ENCODE data around the gene LDHAL6B.

Gene LDHAL6B

DNA sequence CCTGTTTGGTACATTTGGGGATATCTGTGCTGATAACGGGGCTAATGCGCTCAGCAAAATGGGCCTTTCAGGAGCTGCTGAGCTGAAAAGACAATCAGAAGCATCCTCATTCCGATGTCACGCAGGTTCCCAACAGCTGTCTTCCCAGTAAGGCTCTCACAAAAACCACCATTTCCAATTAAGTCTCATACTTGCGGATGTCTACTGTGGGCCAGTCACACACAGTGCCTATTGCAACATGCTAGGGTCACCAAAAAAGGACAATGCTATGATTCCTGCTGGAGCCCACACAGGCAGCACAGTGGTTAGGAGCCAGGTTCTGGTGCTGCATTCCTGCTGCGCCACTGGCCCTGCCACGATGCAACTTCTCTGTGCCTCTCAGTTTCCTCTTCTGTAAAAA, 16.4 kb upstream of the LDHAL6B start:
- CTCF ChIA-PET = no interaction called here
- DNase-seq = no peak
- no peaks in the 10 kb centered on the region for H3K9me3 Mint-ChIP-seq
- no peak overlapping the region for H3K27ac Mint-ChIP-seq
- no peak overlapping the region for H3K4me3 Mint-ChIP-seq
- H3K27me3 Mint-ChIP-seq = peaks cover 10% of the 10 kb centered on the region
- peaks cover 6% of the 10 kb centered on the region for H3K36me3 Mint-ChIP-seq
- no peaks in the 10 kb centered on the region for H3K4me1 Mint-ChIP-seq

DNA sequence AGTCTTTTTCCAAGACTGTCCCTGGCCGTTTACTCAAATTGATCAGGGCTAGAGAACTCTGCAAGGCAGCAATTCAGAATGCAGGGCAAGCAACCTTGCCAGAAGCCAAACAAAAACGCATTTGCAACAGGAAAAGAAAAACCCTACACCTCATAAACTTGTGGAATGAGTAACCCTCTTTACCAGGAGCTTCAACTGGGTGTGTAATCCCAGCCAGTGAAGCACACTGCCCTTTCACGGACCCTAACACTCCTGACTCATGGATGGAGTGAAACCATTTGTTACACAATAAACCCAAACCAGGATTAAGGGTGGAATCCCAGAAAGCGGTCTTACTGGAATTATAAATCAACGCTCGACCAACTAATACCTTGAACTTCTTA, 14.8 kb upstream of the LDHAL6B start:
- CTCF ChIA-PET = no interaction called here
- no peak overlapping the region for H3K27ac Mint-ChIP-seq
- no peak for DNase-seq
- H3K9me3 Mint-ChIP-seq = no peaks in the 10 kb centered on the region
- H3K4me1 Mint-ChIP-seq = no peaks in the 10 kb centered on the region
- H3K4me3 Mint-ChIP-seq = no peak overlapping the region
- H3K36me3 Mint-ChIP-seq = peaks cover 6% of the 10 kb centered on the region
- peaks cover 10% of the 10 kb centered on the region for H3K27me3 Mint-ChIP-seq

DNA sequence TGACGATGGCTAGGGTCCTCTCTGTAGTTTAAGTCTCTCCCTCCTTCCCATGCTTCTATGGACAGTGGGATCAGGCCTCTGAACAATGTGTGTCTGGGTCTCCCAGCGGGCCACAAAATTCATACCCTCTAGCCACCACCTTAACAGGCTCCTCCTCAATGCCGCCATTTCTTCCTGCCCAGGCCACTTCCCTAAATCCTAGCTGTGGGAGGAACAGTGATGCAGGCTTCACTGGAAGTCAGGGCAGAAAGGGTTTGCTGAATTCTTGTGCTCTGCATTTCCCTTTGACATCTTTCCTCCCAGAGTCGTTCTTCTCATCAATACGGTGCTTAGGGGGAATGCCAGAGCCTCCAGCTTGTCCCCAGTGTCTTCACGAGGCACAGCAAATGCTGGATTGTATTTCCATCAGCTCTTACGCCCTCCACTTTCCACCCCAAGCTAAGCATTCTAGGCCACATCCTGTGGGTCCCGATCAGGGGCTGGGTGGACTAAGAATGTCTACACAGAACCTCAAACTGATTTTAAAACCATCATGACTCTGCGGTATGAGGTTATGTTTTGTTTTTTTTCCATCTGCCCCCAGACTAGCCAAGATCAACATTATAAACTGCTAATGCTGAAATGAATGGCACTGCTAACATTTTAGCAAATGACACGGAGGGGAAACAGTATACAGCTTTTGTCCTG, 11.9 kb upstream of the LDHAL6B start:
- no peak for DNase-seq
- H3K36me3 Mint-ChIP-seq = peaks cover 6% of the 10 kb centered on the region
- H3K27me3 Mint-ChIP-seq = peaks cover 2% of the 10 kb centered on the region
- H3K4me1 Mint-ChIP-seq = no peaks in the 10 kb centered on the region
- no peak overlapping the region for H3K27ac Mint-ChIP-seq
- H3K9me3 Mint-ChIP-seq = no peaks in the 10 kb centered on the region
- no peak overlapping the region for H3K4me3 Mint-ChIP-seq
- CTCF ChIA-PET = no interaction called here

DNA sequence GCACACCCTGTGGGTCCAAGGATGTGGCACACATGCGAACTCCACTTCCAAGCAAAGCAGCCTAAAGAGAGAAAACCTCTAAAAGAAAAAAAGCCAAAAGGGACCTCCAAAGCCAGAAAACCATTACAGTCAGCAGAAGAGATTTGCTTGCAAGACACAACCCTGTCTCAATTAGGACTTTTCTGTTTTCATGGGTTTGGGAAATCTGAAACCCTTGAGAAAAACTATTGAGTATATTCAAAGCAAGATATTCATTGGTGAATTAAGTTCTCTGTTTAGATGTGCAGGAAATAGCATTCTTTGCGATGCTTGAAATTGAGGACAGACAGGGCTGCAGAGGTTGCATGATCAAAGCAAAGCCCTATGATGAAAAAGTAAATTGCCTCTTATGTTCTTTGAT, 10.2 kb upstream of the LDHAL6B start:
- H3K4me3 Mint-ChIP-seq = no peak overlapping the region
- H3K4me1 Mint-ChIP-seq = no peaks in the 10 kb centered on the region
- CTCF ChIA-PET = no interaction called here
- H3K27ac Mint-ChIP-seq = no peak overlapping the region
- H3K36me3 Mint-ChIP-seq = peaks cover 6% of the 10 kb centered on the region
- no peaks in the 10 kb centered on the region for H3K9me3 Mint-ChIP-seq
- H3K27me3 Mint-ChIP-seq = no peaks in the 10 kb centered on the region
- DNase-seq = no peak

DNA sequence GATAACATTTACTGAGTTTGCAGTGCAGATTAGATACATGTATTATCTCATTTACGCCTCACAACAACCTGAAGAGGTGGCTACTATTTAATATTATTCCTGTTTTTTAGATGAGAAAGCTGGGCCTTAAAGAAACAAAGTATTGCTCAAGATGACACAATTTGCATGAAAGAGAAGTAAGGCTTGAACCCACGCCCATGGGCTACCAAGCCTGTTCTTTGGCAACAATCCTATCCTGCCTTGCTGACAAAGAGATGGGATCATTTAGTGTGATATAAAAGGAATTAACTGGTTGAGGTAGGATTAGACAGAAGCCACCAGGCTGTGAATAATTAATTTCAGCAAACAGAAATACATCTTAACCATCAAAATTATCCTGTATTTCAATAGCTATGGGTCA, 9.2 kb upstream of the LDHAL6B start:
- H3K4me1 Mint-ChIP-seq = no peaks in the 10 kb centered on the region
- no peaks in the 10 kb centered on the region for H3K27me3 Mint-ChIP-seq
- CTCF ChIA-PET = no interaction called here
- H3K9me3 Mint-ChIP-seq = no peaks in the 10 kb centered on the region
- H3K27ac Mint-ChIP-seq = no peak overlapping the region
- H3K4me3 Mint-ChIP-seq = no peak overlapping the region
- H3K36me3 Mint-ChIP-seq = peaks cover 6% of the 10 kb centered on the region
- no peak for DNase-seq

DNA sequence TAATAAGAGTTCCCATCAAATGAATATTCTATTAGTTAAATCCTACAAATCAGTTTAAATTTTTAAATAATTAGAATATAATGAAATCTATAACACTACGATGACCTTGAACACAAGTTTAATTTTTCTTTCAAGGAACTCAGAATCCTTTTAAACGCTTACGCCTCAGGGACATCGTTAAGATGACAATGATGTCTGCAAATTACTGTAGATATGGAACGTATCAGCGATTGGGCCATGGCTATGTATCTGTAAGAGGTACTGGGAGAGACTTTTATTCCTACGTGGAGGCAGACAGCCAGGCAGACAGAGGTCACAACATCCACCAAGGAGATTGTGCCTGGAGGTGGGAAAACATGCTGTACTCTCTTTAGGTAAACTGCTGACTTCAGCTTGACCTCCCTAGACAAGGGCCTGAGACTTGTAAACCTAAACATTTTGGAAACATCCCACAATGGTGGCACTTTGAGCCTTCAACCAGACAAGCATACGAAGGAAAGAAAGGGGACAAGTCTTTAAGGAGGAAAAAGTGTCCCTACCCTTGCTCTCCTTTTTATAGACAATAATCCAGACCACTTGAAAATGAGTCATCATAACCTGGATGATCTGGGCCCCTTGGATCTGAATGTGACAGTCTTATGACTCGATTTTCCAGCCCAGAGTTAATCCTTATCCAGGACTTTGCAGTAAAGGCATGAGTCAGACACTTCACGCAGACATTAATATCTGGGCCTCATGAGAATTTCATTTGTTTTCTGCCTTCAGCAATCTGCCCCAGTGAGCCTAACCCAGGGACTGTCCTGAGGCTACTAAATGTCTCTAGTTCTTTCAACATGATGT, 6.8 kb upstream of the LDHAL6B start:
- Mint-ChIP-seq H3K36me3 (peaks cover 3% of the 10 kb centered on the region), H3K4me3 (no peak overlapping the region), H3K27me3 (no peaks in the 10 kb centered on the region), H3K9me3 (no peaks in the 10 kb centered on the region), H3K27ac (no peak overlapping the region), H3K4me1 (no peaks in the 10 kb centered on the region)
- CTCF ChIA-PET = no interaction called here
- DNase-seq = no peak

DNA sequence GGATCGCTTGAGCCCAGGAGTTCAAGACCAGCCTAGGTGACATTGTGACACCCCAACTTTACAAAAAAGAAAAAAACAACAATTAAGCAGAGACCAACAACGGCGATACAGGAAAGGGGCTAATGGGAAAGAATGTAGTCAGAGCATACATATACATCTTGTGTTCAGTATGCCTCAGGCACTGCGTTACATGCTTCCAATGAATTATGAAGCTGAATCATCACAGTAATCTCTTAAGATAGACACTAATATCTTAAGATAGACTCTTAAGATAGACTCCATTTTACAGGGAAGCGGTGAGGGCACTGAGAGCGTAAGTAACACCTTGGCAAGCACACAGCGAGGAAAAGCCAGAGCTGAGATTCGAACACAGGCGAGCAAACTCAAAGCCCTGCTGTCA, 6.1 kb upstream of the LDHAL6B start:
- Mint-ChIP-seq H3K36me3 (peaks cover 3% of the 10 kb centered on the region), H3K4me3 (no peak overlapping the region), H3K27me3 (no peaks in the 10 kb centered on the region), H3K27ac (no peak overlapping the region), H3K9me3 (no peaks in the 10 kb centered on the region), H3K4me1 (no peaks in the 10 kb centered on the region)
- CTCF ChIA-PET = no interaction called here
- no peak for DNase-seq

DNA sequence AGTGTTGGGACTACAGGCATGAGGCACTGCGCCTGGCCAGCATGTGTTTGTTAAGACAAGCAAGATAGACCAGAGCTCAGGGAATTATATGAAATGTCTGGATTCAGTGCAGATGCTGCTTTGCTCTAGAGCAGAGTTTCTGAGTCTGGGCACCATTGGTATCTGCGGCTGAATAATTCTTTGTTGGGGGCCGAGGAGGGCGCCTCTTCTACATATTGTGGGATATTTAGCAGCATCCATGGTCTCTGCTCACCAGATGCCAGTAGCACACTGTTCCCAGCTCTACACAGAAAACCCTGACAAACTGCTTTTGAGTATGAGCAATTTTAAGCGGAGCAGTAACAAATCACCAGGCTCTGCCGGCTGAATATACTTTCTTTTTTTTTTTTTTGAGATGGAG, 3.6 kb upstream of the LDHAL6B start:
- peaks cover 3% of the 10 kb centered on the region for H3K36me3 Mint-ChIP-seq
- no peak overlapping the region for H3K4me3 Mint-ChIP-seq
- no peaks in the 10 kb centered on the region for H3K4me1 Mint-ChIP-seq
- H3K9me3 Mint-ChIP-seq = no peaks in the 10 kb centered on the region
- no peak overlapping the region for H3K27ac Mint-ChIP-seq
- CTCF ChIA-PET = no interaction called here
- no peaks in the 10 kb centered on the region for H3K27me3 Mint-ChIP-seq
- DNase-seq = no peak

DNA sequence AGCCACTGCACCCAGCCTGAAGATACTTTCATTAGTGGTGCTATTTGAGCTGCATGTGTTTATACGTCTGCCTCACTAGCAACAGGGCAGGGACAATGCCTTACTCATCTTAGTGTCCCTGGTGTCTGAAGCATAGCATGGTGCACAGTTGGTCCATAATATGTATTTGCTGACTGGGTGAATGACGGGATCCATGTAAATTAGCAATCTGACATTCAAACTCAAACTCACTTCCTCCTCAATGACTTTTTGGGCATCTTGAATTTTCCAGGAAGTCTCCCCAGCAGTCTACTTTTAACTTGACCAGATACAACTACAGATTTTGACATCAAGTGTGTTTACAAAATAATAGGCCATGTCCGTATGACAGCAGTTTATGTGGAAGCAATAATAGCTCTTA, 3.0 kb upstream of the LDHAL6B start:
- no peaks in the 10 kb centered on the region for H3K4me1 Mint-ChIP-seq
- H3K36me3 Mint-ChIP-seq = peaks cover 4% of the 10 kb centered on the region
- DNase-seq = no peak
- H3K27ac Mint-ChIP-seq = no peak overlapping the region
- no peaks in the 10 kb centered on the region for H3K9me3 Mint-ChIP-seq
- H3K4me3 Mint-ChIP-seq = no peak overlapping the region
- H3K27me3 Mint-ChIP-seq = no peaks in the 10 kb centered on the region
- CTCF ChIA-PET = no interaction called here

DNA sequence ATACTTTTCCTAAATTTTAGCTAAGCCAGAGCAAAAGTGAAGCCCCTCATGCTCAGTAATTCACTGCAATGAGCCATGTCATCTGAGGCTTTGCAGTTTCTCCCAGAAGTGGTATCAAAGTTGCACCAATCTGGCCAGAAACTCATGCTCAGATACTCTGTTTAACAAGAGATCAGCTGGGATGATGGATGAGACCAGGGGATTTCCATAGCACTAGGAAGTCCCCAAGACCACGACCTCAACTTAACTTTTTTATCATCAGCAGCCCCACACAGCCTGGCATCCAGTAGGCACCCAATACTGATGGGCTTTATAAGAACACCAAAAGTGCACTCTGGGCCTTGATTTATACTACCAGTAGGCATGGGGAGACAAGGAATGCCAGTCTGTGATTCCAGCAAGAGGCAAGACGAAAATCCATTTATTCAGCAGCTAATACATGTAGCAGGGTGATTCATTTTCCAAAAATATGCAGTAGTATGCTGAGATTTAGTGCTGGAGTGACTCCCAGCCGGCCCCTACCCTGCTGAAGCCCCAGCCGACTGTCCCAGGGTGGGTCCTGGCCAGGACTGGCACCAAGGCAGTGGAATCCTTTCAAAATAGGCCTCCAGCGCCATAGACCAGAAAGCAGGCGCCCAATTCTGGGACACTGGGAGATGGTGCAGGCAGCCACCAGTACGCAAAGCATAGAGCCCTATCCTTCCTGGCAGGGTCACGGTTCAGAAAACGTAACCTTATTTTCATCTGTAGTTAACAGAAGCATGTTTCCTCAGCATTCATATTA, 612 bp upstream of the LDHAL6B start:
- no peak for DNase-seq
- H3K27me3 Mint-ChIP-seq = no peaks in the 10 kb centered on the region

DNA sequence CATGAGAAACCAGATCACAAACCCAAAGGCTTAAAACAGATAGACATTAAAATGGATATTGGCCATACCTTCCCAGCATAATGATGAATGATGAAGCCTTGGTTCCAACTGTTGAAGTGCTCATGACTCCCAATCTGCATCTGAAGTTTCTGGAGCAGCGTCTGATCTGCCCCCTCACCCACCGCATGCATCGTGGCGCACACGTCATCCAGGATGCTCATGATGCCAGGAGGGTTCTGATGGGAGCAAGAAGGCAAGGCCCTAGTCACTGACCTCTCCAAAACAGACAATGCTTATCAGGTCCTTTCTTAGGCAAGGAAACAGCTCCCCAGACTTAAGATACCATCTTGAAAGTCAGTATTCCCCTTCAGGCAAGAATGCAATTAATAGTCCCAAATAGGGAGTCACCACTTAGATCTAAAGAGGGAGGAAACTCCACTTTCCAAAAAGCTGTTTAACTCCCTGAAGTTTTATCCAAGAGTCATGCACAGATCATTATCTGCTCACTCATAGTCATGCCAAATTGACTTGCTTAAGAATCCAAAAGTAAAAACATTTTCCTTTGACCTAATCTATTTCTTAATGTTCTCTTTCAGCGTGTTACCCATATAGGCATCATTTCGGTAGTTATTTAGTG, 2.1 kb downstream of the LDHAL6B start:
- Mint-ChIP-seq H3K27ac (no peak overlapping the region), H3K27me3 (no peaks in the 10 kb centered on the region), H3K9me3 (no peaks in the 10 kb centered on the region), H3K4me3 (no peak overlapping the region), H3K36me3 (peaks cover 4% of the 10 kb centered on the region), H3K4me1 (no peaks in the 10 kb centered on the region)
- CTCF ChIA-PET = no interaction called here
- no peak for DNase-seq

More for the DNA sequence above, 612 bp upstream of the LDHAL6B start:
- CTCF ChIA-PET = no interaction called here
- H3K4me3 Mint-ChIP-seq = no peak overlapping the region
- no peaks in the 10 kb centered on the region for H3K9me3 Mint-ChIP-seq
- peaks cover 4% of the 10 kb centered on the region for H3K36me3 Mint-ChIP-seq
- no peak overlapping the region for H3K27ac Mint-ChIP-seq
- no peaks in the 10 kb centered on the region for H3K4me1 Mint-ChIP-seq

DNA sequence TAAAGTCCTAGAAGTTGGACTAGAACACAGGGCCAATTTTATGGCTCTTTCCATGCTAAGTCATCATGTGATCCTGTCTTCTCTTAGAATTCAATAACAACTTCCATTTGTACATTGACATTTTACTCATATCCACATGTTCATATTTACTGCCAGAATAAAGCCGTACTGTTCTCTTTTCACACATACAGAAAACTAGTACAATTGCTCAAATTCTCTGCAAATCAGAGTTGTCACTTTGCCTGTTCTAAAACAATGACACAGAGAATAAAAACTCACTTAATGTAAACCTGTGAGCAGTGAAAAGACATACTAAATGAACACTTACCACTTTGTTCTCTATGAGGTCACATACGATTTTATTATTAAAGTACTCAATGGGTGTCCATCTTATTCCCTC, 3.5 kb downstream of the LDHAL6B start:
- Mint-ChIP-seq H3K9me3 (no peaks in the 10 kb centered on the region), H3K4me3 (no peak overlapping the region), H3K4me1 (no peaks in the 10 kb centered on the region), H3K36me3 (peaks cover 2% of the 10 kb centered on the region), H3K27me3 (no peaks in the 10 kb centered on the region), H3K27ac (no peak overlapping the region)
- CTCF ChIA-PET = no interaction called here
- DNase-seq = no peak

DNA sequence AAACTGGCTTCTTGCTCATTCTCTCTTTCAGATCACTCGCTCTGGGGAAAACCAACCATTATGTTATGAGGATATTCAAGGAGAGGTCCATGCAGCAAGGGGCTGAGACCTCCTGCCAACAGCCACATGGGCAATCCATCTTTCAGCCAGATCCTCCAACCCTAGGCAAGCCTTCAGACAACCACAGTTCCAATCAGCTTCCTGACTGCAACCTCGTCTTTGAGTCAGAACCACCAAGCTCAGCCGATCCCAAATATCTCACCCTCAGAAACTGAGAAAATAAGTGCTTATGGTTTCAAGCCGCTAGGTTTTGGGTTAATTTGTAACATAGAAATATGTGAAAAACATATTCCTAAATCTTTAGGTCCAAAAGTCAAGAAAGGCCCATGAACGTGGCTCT, 10.3 kb downstream of the LDHAL6B start:
- H3K27ac Mint-ChIP-seq = no peak overlapping the region
- no peak overlapping the region for H3K4me3 Mint-ChIP-seq
- H3K9me3 Mint-ChIP-seq = no peaks in the 10 kb centered on the region
- peaks cover 4% of the 10 kb centered on the region for H3K27me3 Mint-ChIP-seq
- peaks cover 4% of the 10 kb centered on the region for H3K36me3 Mint-ChIP-seq
- H3K4me1 Mint-ChIP-seq = no peaks in the 10 kb centered on the region
- no peak for DNase-seq
- CTCF ChIA-PET = no interaction called here

DNA sequence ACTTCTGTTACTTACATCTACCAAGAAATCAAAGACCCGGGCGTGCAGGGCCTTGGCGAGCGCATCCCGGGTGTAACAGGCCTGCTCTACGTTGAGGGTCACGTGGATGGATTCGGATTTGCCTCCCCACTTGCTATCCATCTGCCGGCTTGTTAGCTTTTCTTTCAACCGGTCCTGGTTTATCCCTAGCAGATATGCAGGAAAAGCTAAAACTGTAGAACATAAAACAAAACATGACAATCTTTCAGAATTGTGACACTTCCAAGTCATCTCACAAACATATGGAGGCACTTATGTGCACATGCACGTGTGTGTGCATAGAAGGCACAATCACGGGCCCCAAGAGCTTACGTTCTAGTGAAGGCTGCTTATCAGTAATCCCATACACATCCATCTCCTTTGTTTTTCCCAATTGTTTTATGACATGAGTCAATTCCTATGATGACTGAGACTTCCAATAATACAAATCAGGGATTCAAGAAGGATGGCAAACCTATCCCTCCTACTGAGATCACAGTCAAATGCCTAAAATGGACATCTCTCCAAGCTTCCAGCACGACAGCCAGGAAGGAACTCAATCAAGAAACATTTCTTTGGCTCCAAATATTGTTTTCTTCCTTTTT, 11.3 kb downstream of the LDHAL6B start:
- no peak for DNase-seq
- H3K27me3 Mint-ChIP-seq = peaks cover 4% of the 10 kb centered on the region
- CTCF ChIA-PET = no interaction called here
- H3K36me3 Mint-ChIP-seq = peaks cover 6% of the 10 kb centered on the region
- H3K4me3 Mint-ChIP-seq = no peak overlapping the region
- H3K27ac Mint-ChIP-seq = no peak overlapping the region
- H3K9me3 Mint-ChIP-seq = no peaks in the 10 kb centered on the region
- no peaks in the 10 kb centered on the region for H3K4me1 Mint-ChIP-seq

Measured in activated naive CD4-positive, alpha-beta T cell treated with anti-CD3 and anti-CD28 coated beads, Interleukin-2, amount 10 ng/mL, durations not matched to agents 7 days and 5 days (primary cell).